SK-N-SH (cell line): Measurements from ENCODE around the gene MFAP3L. TPM values are rescaled to one million over a fixed set of nuclear protein-coding genes. Genes with fewer than 3 reads are reported as not detected.

ENCODE experiments used
- CTCF ChIA-PET: fragments of 300-600, 350-600 bp; formaldehyde crosslinking; extraction: SDS; loops from one replicate; lab custom pipeline; 2021; lab: Yijun Ruan, JAX
- POLR2A ChIA-PET: fragments of 350-600 bp; sonication (Branson Sonifier 250); formaldehyde crosslinking; extraction: SDS; loops from one replicate; lab custom pipeline; 2020; ENCODE audit warnings: antibody characterized with exemption, inconsistent platforms; lab: Yijun Ruan, JAX
- DNase-seq: peaks from one replicate; pipeline ENCODE4 v3.0.0; 2012
- H2AFZ ChIP-seq: fragments of 200-600 bp; sonication (generic); 2 replicates; pipeline ENCODE4 v1.8.1; 2016; ENCODE audit warnings: antibody characterized with exemption, mild to moderate bottlenecking, low read depth
- H3F3A ChIP-seq: fragments of 200-600 bp; sonication (generic); replicated peaks from 2 replicates; pipeline ENCODE3; 2016; ENCODE audit warnings: antibody characterized with exemption, mild to moderate bottlenecking; ENCODE audit not compliant: insufficient read depth
- H3K27ac ChIP-seq, 2 experiments: fragments of 200-500 bp in 1 of 2; fragments of 200-600 bp in 1 of 2; sonication (Bioruptor generic) in 1 of 2; sonication (generic), shearing (Covaris generic) in 1 of 2; 2 replicates each; pipeline versions ENCODE4 v1.5.1 to v1.6.1; 2014 to 2016; ENCODE audit warnings: low read depth in 2 of 2, inconsistent platforms in 1 of 2, low read length in 1 of 2, mild to moderate bottlenecking in 1 of 2, mixed read lengths in 1 of 2
- H3K27me3 ChIP-seq: fragments of 200-600 bp; sonication (generic), shearing (Covaris generic); 2 replicates; pipeline ENCODE4 v1.6.1; 2016; ENCODE audit warnings: mixed run types; ENCODE audit not compliant: insufficient read depth
- H3K36me3 ChIP-seq, 2 experiments: fragments of 200-500 bp in 1 of 2; fragments of 200-600 bp in 1 of 2; sonication (Bioruptor generic) in 1 of 2; sonication (generic) in 1 of 2; replicated peaks in 1 of 2; 2 replicates each; pipeline versions ENCODE3 to v1.5.1; 2014 to 2016; ENCODE audit warnings: low read length in 1 of 2, mild to moderate bottlenecking in 1 of 2; ENCODE audit not compliant: insufficient read depth in 2 of 2, control insufficient read depth in 1 of 2
- H3K4me1 ChIP-seq, 2 experiments: fragments of 200-500 bp in 1 of 2; fragments of 200-600 bp in 1 of 2; sonication (Bioruptor generic) in 1 of 2; sonication (generic), shearing (Covaris generic) in 1 of 2; 2 replicates each; pipeline versions ENCODE4 v1.5.1 to v1.6.1; 2014 to 2016; ENCODE audit warnings: low read depth in 1 of 2, low read length in 1 of 2, mixed run types in 1 of 2; ENCODE audit not compliant: insufficient read depth in 2 of 2, control insufficient read depth in 1 of 2
- H3K4me2 ChIP-seq: fragments of 200-600 bp; sonication (generic), shearing (Covaris generic); 2 replicates; pipeline ENCODE4 v1.6.1; 2017; ENCODE audit warnings: mixed run types
- H3K4me3 ChIP-seq, 2 experiments: fragments of 200-500 bp in 1 of 2; fragments of 200-600 bp in 1 of 2; sonication (Bioruptor generic) in 1 of 2; sonication (generic), shearing (Covaris generic) in 1 of 2; 2 replicates each; pipeline versions ENCODE4 v1.5.1 to v1.8.1; 2014 to 2016; ENCODE audit warnings: low read depth in 2 of 2, inconsistent platforms in 1 of 2, low read length in 1 of 2, mild to moderate bottlenecking in 1 of 2, mixed read lengths in 1 of 2, moderate library complexity in 1 of 2
- H3K79me2 ChIP-seq: fragments of 200-600 bp; sonication (generic); 2 replicates; pipeline ENCODE4 v1.8.1; 2017; ENCODE audit warnings: mild to moderate bottlenecking; ENCODE audit not compliant: insufficient read depth
- H3K9ac ChIP-seq: fragments of 200-600 bp; sonication (generic); 2 replicates; pipeline ENCODE4 v1.6.1; 2017; ENCODE audit warnings: mixed run types
- H3K9me2 ChIP-seq: fragments of 200-600 bp; sonication (generic); 2 replicates; pipeline ENCODE4 v1.6.1; 2017; ENCODE audit warnings: mixed run types
- H3K9me3 ChIP-seq: fragments of 200-600 bp; sonication (generic); 2 replicates; pipeline ENCODE4 v1.6.1; 2017; ENCODE audit warnings: mixed run types, mild to moderate bottlenecking, moderate library complexity
- H4K20me1 ChIP-seq: fragments of 200-600 bp; sonication (generic); 2 replicates; pipeline ENCODE4 v1.6.1; 2017; ENCODE audit warnings: mild to moderate bottlenecking, mixed run types; ENCODE audit not compliant: insufficient read depth
- CHD2 ChIP-seq: fragments of 150-350 bp; IDR thresholded peaks from 2 replicates; pipeline ENCODE4 v1.6.1; 2018; ENCODE audit warnings: low read length; ENCODE audit not compliant: partially characterized antibody
- EZH2phosphoT487 ChIP-seq: fragments of 200-600 bp; sonication (generic); IDR thresholded peaks from 2 replicates; pipeline ENCODE4 v1.6.1; 2017; ENCODE audit warnings: low read depth, mixed run types, mild to moderate bottlenecking, antibody characterized with exemption, moderate library complexity, borderline replicate concordance
- FOSL2 ChIP-seq: IDR thresholded peaks from 2 replicates; pipeline ENCODE4 v1.4.0; 2012; ENCODE audit warnings: low read depth, mild to moderate bottlenecking, moderate library complexity, borderline replicate concordance
- FOXJ3 ChIP-seq: sonication (generic); formaldehyde crosslinking; IDR thresholded peaks from 2 replicates; pipeline ENCODE4 v1.5.1; 2020; ENCODE audit warnings: mild to moderate bottlenecking, missing genetic modification reagents
- GATA2 ChIP-seq: sonication (generic); formaldehyde crosslinking; IDR thresholded peaks from 2 replicates; pipeline ENCODE4 v1.5.0; 2020; ENCODE audit warnings: mild to moderate bottlenecking, missing genetic modification reagents
- JUND ChIP-seq: IDR thresholded peaks from 2 replicates; pipeline ENCODE4 v1.4.0; 2012
- MAX ChIP-seq: IDR thresholded peaks from 2 replicates; pipeline ENCODE4 v1.4.0; 2012; ENCODE audit warnings: low read depth
- MEF2A ChIP-seq: IDR thresholded peaks from 2 replicates; pipeline ENCODE4 v1.4.0; 2012; ENCODE audit warnings: low read depth, borderline replicate concordance
- NRF1 ChIP-seq: IDR thresholded peaks from 2 replicates; pipeline ENCODE4 v1.6.1; 2012; ENCODE audit warnings: low read depth, mild to moderate bottlenecking, low read length
- PBX3 ChIP-seq: IDR thresholded peaks from 2 replicates; pipeline ENCODE4; 2012
- POLR2AphosphoS5 ChIP-seq: IDR thresholded peaks from 2 replicates; pipeline ENCODE4 v1.6.1; 2012; ENCODE audit warnings: low read depth, low read length
- RAD21 ChIP-seq: IDR thresholded peaks from 2 replicates; pipeline ENCODE4 v1.6.1; 2012; ENCODE audit warnings: mild to moderate bottlenecking, low read length
- RXRA ChIP-seq: IDR thresholded peaks from 2 replicates; pipeline ENCODE4 v1.4.0; 2012; ENCODE audit warnings: low read depth, mild to moderate bottlenecking, borderline replicate concordance
- SMC3 ChIP-seq: IDR thresholded peaks from 2 replicates; pipeline ENCODE4 v1.6.1; 2012; ENCODE audit warnings: low read depth, low read length, improper control_type of control experiment
- TEAD4 ChIP-seq: IDR thresholded peaks from 2 replicates; pipeline ENCODE4 v1.4.0; 2012; ENCODE audit warnings: mild to moderate bottlenecking, borderline replicate concordance; ENCODE audit not compliant: insufficient read depth
- USF1 ChIP-seq: IDR thresholded peaks from 2 replicates; pipeline ENCODE4 v1.4.0; 2012; ENCODE audit warnings: low read depth, borderline replicate concordance
- USF2 ChIP-seq: fragments of 150-350 bp; IDR thresholded peaks from 2 replicates; pipeline ENCODE4 v1.6.1; 2017; ENCODE audit warnings: antibody characterized with exemption, low read length, low read depth, borderline replicate concordance
- YY1 ChIP-seq: IDR thresholded peaks from 2 replicates; pipeline ENCODE4 v1.4.0; 2012; ENCODE audit warnings: low read depth, mild to moderate bottlenecking
- WGBS: methylation state at CpG from one replicate; pipeline ENCODE4 v1.1.6; 2017; ENCODE audit warnings: low lambda C conversion rate; 5-methylcytosine and 5-hydroxymethylcytosine counted together
- polyA plus RNA-seq, 3 experiments: library from polyadenylated mRNA; depleted of rRNA; stranded (reverse); fragments of >200 nt; gene quantifications; 2 replicates each; pipeline ENCODE4 v1.2.3, GENCODE V29; 2012
- TF ChIP-seq, protein P1 (sequence below): IDR thresholded peaks from 2 replicates; pipeline ENCODE4 v1.6.1; 2012; ENCODE audit warnings: mild to moderate bottlenecking, low read depth, low read length, moderate library complexity
- TF ChIP-seq, protein P2 (sequence below): fragments of 200-600 bp; sonication (generic); IDR thresholded peaks from 2 replicates; pipeline ENCODE4 v1.6.1; 2017; ENCODE audit warnings: antibody characterized with exemption, mild to moderate bottlenecking, moderate library complexity

The MFAP3L gene
- polyA plus RNA-seq, 1 of the 3 experiments (the other 2 are of a cell fraction): 5.4 TPM

- ChIA-PET POLR2A (no interaction called here), CTCF (interaction anchor here (3.7 kb wide), 1 partner anchor 17 kb away, joined by 13 read pairs; the partner anchor contains the start of gene MFAP3L)
- Histone ChIP-seq H3K27ac (no peak overlapping the region), H3F3A (peaks cover 10% of the 10 kb centered on the region), H3K36me3 (peaks cover 0 to 6% of the 10 kb centered on the region in 2 experiments), H3K79me2 (peaks cover 78% of the 10 kb centered on the region), H3K4me2 (0 out of 2 replicates have a peak overlapping the region, but pooled peaks have one; percentile 8), H3K27me3 (no peaks in the 10 kb centered on the region), H3K9ac (no peak overlapping the region), H3K4me1 (peaks cover 0 to 5% of the 10 kb centered on the region in 2 experiments; a peak in 2 of 4 replicates), H3K9me3 (no peaks in the 10 kb centered on the region), H3K9me2 (no peaks in the 10 kb centered on the region), H2AFZ (no peak overlapping the region), H3K4me3 (no peak overlapping the region), H4K20me1 (no peaks in the 10 kb centered on the region)
- TF ChIP-seq MEF2A: no peak
- TF ChIP-seq NRF1: no peak
- TF ChIP-seq, protein P1, sequence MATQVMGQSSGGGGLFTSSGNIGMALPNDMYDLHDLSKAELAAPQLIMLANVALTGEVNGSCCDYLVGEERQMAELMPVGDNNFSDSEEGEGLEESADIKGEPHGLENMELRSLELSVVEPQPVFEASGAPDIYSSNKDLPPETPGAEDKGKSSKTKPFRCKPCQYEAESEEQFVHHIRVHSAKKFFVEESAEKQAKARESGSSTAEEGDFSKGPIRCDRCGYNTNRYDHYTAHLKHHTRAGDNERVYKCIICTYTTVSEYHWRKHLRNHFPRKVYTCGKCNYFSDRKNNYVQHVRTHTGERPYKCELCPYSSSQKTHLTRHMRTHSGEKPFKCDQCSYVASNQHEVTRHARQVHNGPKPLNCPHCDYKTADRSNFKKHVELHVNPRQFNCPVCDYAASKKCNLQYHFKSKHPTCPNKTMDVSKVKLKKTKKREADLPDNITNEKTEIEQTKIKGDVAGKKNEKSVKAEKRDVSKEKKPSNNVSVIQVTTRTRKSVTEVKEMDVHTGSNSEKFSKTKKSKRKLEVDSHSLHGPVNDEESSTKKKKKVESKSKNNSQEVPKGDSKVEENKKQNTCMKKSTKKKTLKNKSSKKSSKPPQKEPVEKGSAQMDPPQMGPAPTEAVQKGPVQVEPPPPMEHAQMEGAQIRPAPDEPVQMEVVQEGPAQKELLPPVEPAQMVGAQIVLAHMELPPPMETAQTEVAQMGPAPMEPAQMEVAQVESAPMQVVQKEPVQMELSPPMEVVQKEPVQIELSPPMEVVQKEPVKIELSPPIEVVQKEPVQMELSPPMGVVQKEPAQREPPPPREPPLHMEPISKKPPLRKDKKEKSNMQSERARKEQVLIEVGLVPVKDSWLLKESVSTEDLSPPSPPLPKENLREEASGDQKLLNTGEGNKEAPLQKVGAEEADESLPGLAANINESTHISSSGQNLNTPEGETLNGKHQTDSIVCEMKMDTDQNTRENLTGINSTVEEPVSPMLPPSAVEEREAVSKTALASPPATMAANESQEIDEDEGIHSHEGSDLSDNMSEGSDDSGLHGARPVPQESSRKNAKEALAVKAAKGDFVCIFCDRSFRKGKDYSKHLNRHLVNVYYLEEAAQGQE: no peak
- no peak for TF ChIP-seq USF1
- TF ChIP-seq SMC3: no peak
- no peak for TF ChIP-seq RAD21
- TF ChIP-seq POLR2AphosphoS5: no peak
- TF ChIP-seq FOXJ3 (CRISPR knock-in tag): no peak
- TF ChIP-seq PBX3: no peak
- no peak for TF ChIP-seq GATA2 (CRISPR knock-in tag)
- no peak for TF ChIP-seq FOSL2
- TF ChIP-seq RXRA: no peak
- TF ChIP-seq, protein P2, sequence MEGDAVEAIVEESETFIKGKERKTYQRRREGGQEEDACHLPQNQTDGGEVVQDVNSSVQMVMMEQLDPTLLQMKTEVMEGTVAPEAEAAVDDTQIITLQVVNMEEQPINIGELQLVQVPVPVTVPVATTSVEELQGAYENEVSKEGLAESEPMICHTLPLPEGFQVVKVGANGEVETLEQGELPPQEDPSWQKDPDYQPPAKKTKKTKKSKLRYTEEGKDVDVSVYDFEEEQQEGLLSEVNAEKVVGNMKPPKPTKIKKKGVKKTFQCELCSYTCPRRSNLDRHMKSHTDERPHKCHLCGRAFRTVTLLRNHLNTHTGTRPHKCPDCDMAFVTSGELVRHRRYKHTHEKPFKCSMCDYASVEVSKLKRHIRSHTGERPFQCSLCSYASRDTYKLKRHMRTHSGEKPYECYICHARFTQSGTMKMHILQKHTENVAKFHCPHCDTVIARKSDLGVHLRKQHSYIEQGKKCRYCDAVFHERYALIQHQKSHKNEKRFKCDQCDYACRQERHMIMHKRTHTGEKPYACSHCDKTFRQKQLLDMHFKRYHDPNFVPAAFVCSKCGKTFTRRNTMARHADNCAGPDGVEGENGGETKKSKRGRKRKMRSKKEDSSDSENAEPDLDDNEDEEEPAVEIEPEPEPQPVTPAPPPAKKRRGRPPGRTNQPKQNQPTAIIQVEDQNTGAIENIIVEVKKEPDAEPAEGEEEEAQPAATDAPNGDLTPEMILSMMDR: no peak
- TF ChIP-seq EZH2phosphoT487: no peak
- no peak for TF ChIP-seq CHD2
- no peak for TF ChIP-seq USF2
- TF ChIP-seq TEAD4: no peak
- no peak for TF ChIP-seq YY1
- TF ChIP-seq MAX: no peak
- no peak for TF ChIP-seq JUND
- WGBS: 98% methylated on average over 3 of the region's 3 CpGs
- DNase-seq: no peak
Observed at GRCh38 chr4:170008371-170008770, 17.8 kb downstream of the MFAP3L start.
